Hematopoietic multipotent progenitor cell treated with erythropoietin and hydrocortisone succinate and interleukin-3 and kit ligand, for 15 days (in vitro differentiated cells): ENCODE measurements around the gene SLC26A2.
"Not testable (repeated sequence)": the region's sequence is repeated elsewhere in the genome, so short reads cannot be mapped to it uniquely, and the experiment has no call there.

Source experiments
- DNase-seq: peaks from one replicate; pipeline ENCODE4 v3.0.0-alpha.2; 2015; ENCODE audit warnings: low spot score

SLC26A2 gene

GRCh38 chr5:149936700-149937091 is 23.9 kb upstream of the SLC26A2 start:
- DNase-seq, result no peak

- DNase-seq, result no peak
These were observed 22.9 kb upstream of the SLC26A2 start for GRCh38 chr5:149937610-149938009.

GRCh38 chr5:149938279-149938678 is 22.3 kb upstream of the SLC26A2 start:
- DNase-seq, result no peak

GRCh38 chr5:149938791-149939358 is 21.7 kb upstream of the SLC26A2 start:
- DNase-seq, result peak; percentile 45

- DNase-seq, result no peak
These were observed 21.0 kb upstream of the SLC26A2 start for GRCh38 chr5:149939546-149939945.

- peak; percentile 77 for DNase-seq
These were observed 20.4 kb upstream of the SLC26A2 start for GRCh38 chr5:149940077-149940574.

GRCh38 chr5:149940941-149941644 is 19.5 kb upstream of the SLC26A2 start:
- DNase-seq, result no peak

- DNase-seq, result no peak
These were observed 18.8 kb upstream of the SLC26A2 start for GRCh38 chr5:149941795-149942194.

GRCh38 chr5:149942199-149942598 is 18.4 kb upstream of the SLC26A2 start:
- no peak for DNase-seq

GRCh38 chr5:149942741-149943169 is 17.8 kb upstream of the SLC26A2 start:
- DNase-seq, result not testable (repeated sequence)

GRCh38 chr5:149943177-149943949 is 17.2 kb upstream of the SLC26A2 start:
- not testable (repeated sequence) for DNase-seq

GRCh38 chr5:149944666-149945065 is 15.9 kb upstream of the SLC26A2 start, which contains the start of gene PDE6A:
TSS of gene PDE6A (minus strand) at chr5:149944793. CDS start at chr5:149944673, 120 bp downstream.
- DNase-seq, result no peak

GRCh38 chr5:149946118-149946517 is 14.4 kb upstream of the SLC26A2 start:
- DNase-seq, result no peak

- no peak for DNase-seq
These were observed 11.6 kb upstream of the SLC26A2 start for GRCh38 chr5:149948993-149949392.

GRCh38 chr5:149951138-149951749 is 9.3 kb upstream of the SLC26A2 start:
- no peak for DNase-seq

GRCh38 chr5:149953436-149954121 is 7.0 kb upstream of the SLC26A2 start:
- no peak for DNase-seq

- no peak for DNase-seq
These were observed 5.8 kb upstream of the SLC26A2 start for GRCh38 chr5:149954798-149955197.

GRCh38 chr5:149956685-149957084 is 3.9 kb upstream of the SLC26A2 start:
- no peak for DNase-seq

- DNase-seq, result no peak
These were observed 2.7 kb upstream of the SLC26A2 start for GRCh38 chr5:149957855-149958254.

GRCh38 chr5:149959406-149960236 is 937 bp upstream of the SLC26A2 start:
- DNase-seq, result peak; percentile 79

- no peak for DNase-seq
These were observed 678 bp downstream of the SLC26A2 start for GRCh38 chr5:149961186-149961685.
